ENCODE measurements around the gene BPIFB1.
A peak's percentile ranks its signal among the peaks of the same experiment; 100 is the strongest.

BPIFB1 gene

GRCh38 chr20:33255005-33255404 lies 28.0 kb upstream of the BPIFB1 start:
- H3K27ac ChIP-seq, result no peak overlapping the region
- TF ChIP-seq CTCF (conservative IDR thresholded peaks at IDR 0.05), result no peak

- no peak for TF ChIP-seq CTCF (conservative IDR thresholded peaks at IDR 0.05)
- no peak overlapping the region for H3K27ac ChIP-seq
Measured at GRCh38 chr20:33257237-33257636, 25.8 kb upstream of the BPIFB1 start.

GRCh38 chr20:33259371-33259770 lies 23.6 kb upstream of the BPIFB1 start:
- no peak overlapping the region for H3K27ac ChIP-seq
- TF ChIP-seq CTCF (conservative IDR thresholded peaks at IDR 0.05), result no peak

- 0 out of 2 replicates have a peak overlapping the region, but pooled peaks have one; percentile 14 for H3K27ac ChIP-seq
- no peak for TF ChIP-seq CTCF (conservative IDR thresholded peaks at IDR 0.05)
Measured at GRCh38 chr20:33261465-33261864, 21.5 kb upstream of the BPIFB1 start.

- no peak overlapping the region for H3K27ac ChIP-seq
- peak; percentile 79 for TF ChIP-seq CTCF (conservative IDR thresholded peaks at IDR 0.05)
Measured at GRCh38 chr20:33262658-33263065, 20.4 kb upstream of the BPIFB1 start.

- TF ChIP-seq CTCF (conservative IDR thresholded peaks at IDR 0.05), result no peak
- no peak overlapping the region for H3K27ac ChIP-seq
Measured at GRCh38 chr20:33263784-33264183, 19.2 kb upstream of the BPIFB1 start.

GRCh38 chr20:33267701-33268100 lies 15.3 kb upstream of the BPIFB1 start:
- no peak overlapping the region for H3K27ac ChIP-seq
- TF ChIP-seq CTCF (conservative IDR thresholded peaks at IDR 0.05), result no peak

Measured in VCaP (cell line).